ENCODE data around the gene SLC43A1.
A peak's percentile ranks its signal among the peaks of the same experiment; 100 is the strongest.

The SLC43A1 gene

GRCh38 chr11:57515332-57516060 lies at the start of gene SLC43A1:
Gene SLC43A1, minus strand, starts transcription at chr11:57515702. Its CDS starts 1,591 bp downstream, at chr11:57514111.
- Histone ChIP-seq H3K9me3 (ENCODE audit: control insufficient read depth, low read length) (no peaks in the 10 kb centered on the region), H3K4me3 (ENCODE audit: low read length) (peak within 1 kb of the TSS; percentile 82), H3K4me1 (ENCODE audit: control insufficient read depth, insufficient read depth, low read length) (peaks cover 14% of the 10 kb centered on the region), H3K36me3 (ENCODE audit: control insufficient read depth, insufficient read depth, low read length) (no peaks in the 10 kb centered on the region), H3K27me3 (ENCODE audit: control insufficient read depth, insufficient read depth, low read length) (no peaks in the 10 kb centered on the region), H3K9ac (ENCODE audit: low read length) (peak within 1 kb of the TSS; percentile 70)

- Histone ChIP-seq H3K9ac (ENCODE audit: low read length) (no peak overlapping the region), H3K27me3 (ENCODE audit: control insufficient read depth, insufficient read depth, low read length) (no peaks in the 10 kb centered on the region), H3K4me3 (ENCODE audit: low read length) (no peak overlapping the region), H3K4me1 (ENCODE audit: control insufficient read depth, insufficient read depth, low read length) (peaks cover 16% of the 10 kb centered on the region), H3K36me3 (ENCODE audit: control insufficient read depth, insufficient read depth, low read length) (peaks cover 5% of the 10 kb centered on the region), H3K9me3 (ENCODE audit: control insufficient read depth, low read length) (no peaks in the 10 kb centered on the region)
Measured at GRCh38 chr11:57562596-57562995, 47.1 kb upstream of the SLC43A1 start.

GRCh38 chr11:57560146-57560545 lies 44.6 kb upstream of the SLC43A1 start:
- peaks cover 8% of the 10 kb centered on the region for H3K36me3 ChIP-seq (ENCODE audit: control insufficient read depth, insufficient read depth, low read length)
- H3K4me3 ChIP-seq (ENCODE audit: low read length): no peak overlapping the region
- no peaks in the 10 kb centered on the region for H3K4me1 ChIP-seq (ENCODE audit: control insufficient read depth, insufficient read depth, low read length)
- H3K27me3 ChIP-seq (ENCODE audit: control insufficient read depth, insufficient read depth, low read length): no peaks in the 10 kb centered on the region
- H3K9me3 ChIP-seq (ENCODE audit: control insufficient read depth, low read length): no peaks in the 10 kb centered on the region
- no peak overlapping the region for H3K9ac ChIP-seq (ENCODE audit: low read length)

- H3K4me3 ChIP-seq (ENCODE audit: low read length): no peak overlapping the region
Measured at GRCh38 chr11:57556041-57556440, 40.5 kb upstream of the SLC43A1 start.

GRCh38 chr11:57555393-57555792 lies 39.9 kb upstream of the SLC43A1 start:
- Histone ChIP-seq H3K4me1 (ENCODE audit: control insufficient read depth, insufficient read depth, low read length) (no peaks in the 10 kb centered on the region), H3K9me3 (ENCODE audit: control insufficient read depth, low read length) (no peaks in the 10 kb centered on the region), H3K4me3 (ENCODE audit: low read length) (no peak overlapping the region), H3K9ac (ENCODE audit: low read length) (no peak overlapping the region), H3K27me3 (ENCODE audit: control insufficient read depth, insufficient read depth, low read length) (no peaks in the 10 kb centered on the region), H3K36me3 (ENCODE audit: control insufficient read depth, insufficient read depth, low read length) (peaks cover 13% of the 10 kb centered on the region)

More at GRCh38 chr11:57556041-57556440, 40.5 kb upstream of the SLC43A1 start:
- H3K9me3 ChIP-seq (ENCODE audit: control insufficient read depth, low read length): no peaks in the 10 kb centered on the region
- no peaks in the 10 kb centered on the region for H3K4me1 ChIP-seq (ENCODE audit: control insufficient read depth, insufficient read depth, low read length)
- H3K36me3 ChIP-seq (ENCODE audit: control insufficient read depth, insufficient read depth, low read length): peaks cover 13% of the 10 kb centered on the region
- no peaks in the 10 kb centered on the region for H3K27me3 ChIP-seq (ENCODE audit: control insufficient read depth, insufficient read depth, low read length)
- no peak overlapping the region for H3K9ac ChIP-seq (ENCODE audit: low read length)

- Histone ChIP-seq H3K9me3 (ENCODE audit: control insufficient read depth, low read length) (no peaks in the 10 kb centered on the region), H3K36me3 (ENCODE audit: control insufficient read depth, insufficient read depth, low read length) (peaks cover 11% of the 10 kb centered on the region), H3K27me3 (ENCODE audit: control insufficient read depth, insufficient read depth, low read length) (no peaks in the 10 kb centered on the region), H3K4me3 (ENCODE audit: low read length) (no peak overlapping the region), H3K4me1 (ENCODE audit: control insufficient read depth, insufficient read depth, low read length) (no peaks in the 10 kb centered on the region), H3K9ac (ENCODE audit: low read length) (no peak overlapping the region)
Measured at GRCh38 chr11:57552479-57552878, 37.0 kb upstream of the SLC43A1 start.

GRCh38 chr11:57551941-57552340 lies 36.4 kb upstream of the SLC43A1 start:
- Histone ChIP-seq H3K4me3 (ENCODE audit: low read length) (no peak overlapping the region), H3K36me3 (ENCODE audit: control insufficient read depth, insufficient read depth, low read length) (peaks cover 9% of the 10 kb centered on the region), H3K27me3 (ENCODE audit: control insufficient read depth, insufficient read depth, low read length) (no peaks in the 10 kb centered on the region), H3K9ac (ENCODE audit: low read length) (no peak overlapping the region), H3K9me3 (ENCODE audit: control insufficient read depth, low read length) (no peaks in the 10 kb centered on the region), H3K4me1 (ENCODE audit: control insufficient read depth, insufficient read depth, low read length) (no peaks in the 10 kb centered on the region)

GRCh38 chr11:57549983-57550382 lies 34.5 kb upstream of the SLC43A1 start:
- Histone ChIP-seq H3K4me3 (ENCODE audit: low read length) (no peak overlapping the region), H3K36me3 (ENCODE audit: control insufficient read depth, insufficient read depth, low read length) (peaks cover 8% of the 10 kb centered on the region), H3K27me3 (ENCODE audit: control insufficient read depth, insufficient read depth, low read length) (no peaks in the 10 kb centered on the region), H3K4me1 (ENCODE audit: control insufficient read depth, insufficient read depth, low read length) (no peaks in the 10 kb centered on the region), H3K9ac (ENCODE audit: low read length) (no peak overlapping the region), H3K9me3 (ENCODE audit: control insufficient read depth, low read length) (no peaks in the 10 kb centered on the region)

GRCh38 chr11:57547854-57548377 lies 32.4 kb upstream of the SLC43A1 start:
- no peak overlapping the region for H3K9ac ChIP-seq (ENCODE audit: low read length)
- H3K36me3 ChIP-seq (ENCODE audit: control insufficient read depth, insufficient read depth, low read length): peaks cover 5% of the 10 kb centered on the region
- no peaks in the 10 kb centered on the region for H3K4me1 ChIP-seq (ENCODE audit: control insufficient read depth, insufficient read depth, low read length)
- no peaks in the 10 kb centered on the region for H3K9me3 ChIP-seq (ENCODE audit: control insufficient read depth, low read length)
- H3K27me3 ChIP-seq (ENCODE audit: control insufficient read depth, insufficient read depth, low read length): no peaks in the 10 kb centered on the region
- no peak overlapping the region for H3K4me3 ChIP-seq (ENCODE audit: low read length)

- Histone ChIP-seq H3K4me3 (ENCODE audit: low read length) (no peak overlapping the region), H3K36me3 (ENCODE audit: control insufficient read depth, insufficient read depth, low read length) (peaks cover 3% of the 10 kb centered on the region), H3K9me3 (ENCODE audit: control insufficient read depth, low read length) (no peaks in the 10 kb centered on the region), H3K4me1 (ENCODE audit: control insufficient read depth, insufficient read depth, low read length) (no peaks in the 10 kb centered on the region), H3K27me3 (ENCODE audit: control insufficient read depth, insufficient read depth, low read length) (no peaks in the 10 kb centered on the region), H3K9ac (ENCODE audit: low read length) (no peak overlapping the region)
Measured at GRCh38 chr11:57546869-57547475, 31.5 kb upstream of the SLC43A1 start.

GRCh38 chr11:57546451-57546850 lies 30.9 kb upstream of the SLC43A1 start:
- no peaks in the 10 kb centered on the region for H3K9me3 ChIP-seq (ENCODE audit: control insufficient read depth, low read length)
- H3K4me1 ChIP-seq (ENCODE audit: control insufficient read depth, insufficient read depth, low read length): no peaks in the 10 kb centered on the region
- no peak overlapping the region for H3K9ac ChIP-seq (ENCODE audit: low read length)
- no peaks in the 10 kb centered on the region for H3K27me3 ChIP-seq (ENCODE audit: control insufficient read depth, insufficient read depth, low read length)
- H3K4me3 ChIP-seq (ENCODE audit: low read length): no peak overlapping the region
- H3K36me3 ChIP-seq (ENCODE audit: control insufficient read depth, insufficient read depth, low read length): peaks cover 3% of the 10 kb centered on the region

GRCh38 chr11:57545883-57546282 lies 30.4 kb upstream of the SLC43A1 start:
- H3K4me3 ChIP-seq (ENCODE audit: low read length): no peak overlapping the region
- peaks cover 3% of the 10 kb centered on the region for H3K36me3 ChIP-seq (ENCODE audit: control insufficient read depth, insufficient read depth, low read length)
- no peak overlapping the region for H3K9ac ChIP-seq (ENCODE audit: low read length)
- H3K4me1 ChIP-seq (ENCODE audit: control insufficient read depth, insufficient read depth, low read length): no peaks in the 10 kb centered on the region
- no peaks in the 10 kb centered on the region for H3K27me3 ChIP-seq (ENCODE audit: control insufficient read depth, insufficient read depth, low read length)
- no peaks in the 10 kb centered on the region for H3K9me3 ChIP-seq (ENCODE audit: control insufficient read depth, low read length)
